Gastroesophageal sphincter (tissue), 3 donors: Measurements from ENCODE around the gene SOX6.

ENCODE experiments used
- CTCF ChIP-seq, 4 experiments: fragments of 200-600 bp in 2 of 4; fragments of 450-650 bp in 2 of 4; sonication (generic) in 1 of 4; IDR thresholded peaks; one replicate each; pipeline ENCODE4 v1.5.1; 2017 to 2019; ENCODE audit warnings: antibody characterized with exemption in 4 of 4, mild to moderate bottlenecking in 2 of 4, moderate library complexity in 2 of 4
- POLR2A ChIP-seq, 2 donors: fragments of 450-650 bp; IDR thresholded peaks; one replicate each; pipeline ENCODE4 v1.6.1; 2017; ENCODE audit warnings: antibody characterized with exemption in 2 of 2, mild to moderate bottlenecking in 2 of 2, moderate library complexity in 1 of 2

- TF ChIP-seq POLR2A (IDR thresholded peaks at IDR 0.05) (no peak), CTCF (IDR thresholded peaks at IDR 0.05) (no peak)
These were observed 94.3 kb downstream of the SOX6 start for GRCh38 chr11:16261836-16262644.
